HL-60 (cell line): ENCODE results near the gene C6orf58.
A peak's percentile ranks its signal among the peaks of the same experiment; 100 is the strongest.

ENCODE experiments used
- DNase-seq, 2 experiments: peaks; one replicate each; pipeline ENCODE4 v3.0.0-alpha.2; 2010 to 2020; ENCODE audit warnings: low read depth in 1 of 2, low spot score in 1 of 2
- H3K27ac ChIP-seq: fragments of 250-450 bp; sonication (Bioruptor Pico); replicated peaks from 2 replicates; pipeline ENCODE4 v1.5.1; 2020; ENCODE audit warnings: mild to moderate bottlenecking, moderate library complexity
- H3K27me3 ChIP-seq: fragments of 250-450 bp; sonication (Bioruptor Pico); 2 replicates; pipeline ENCODE4 v1.5.1; 2021; ENCODE audit warnings: mild to moderate bottlenecking, moderate library complexity; ENCODE audit not compliant: insufficient read depth, poor library complexity, severe bottlenecking
- H3K4me3 ChIP-seq: replicated peaks from 2 replicates; pipeline ENCODE4 v1.5.1; 2011; ENCODE audit warnings: mild to moderate bottlenecking, control low read depth, low read length; ENCODE audit not compliant: insufficient read depth
- CTCF ChIP-seq: IDR thresholded peaks from one replicate; pipeline ENCODE4 v1.5.1; 2011; ENCODE audit warnings: low read length, control low read depth, inconsistent platforms; ENCODE audit not compliant: insufficient read depth
- GABPA ChIP-seq: IDR thresholded peaks from 2 replicates; pipeline ENCODE4 v1.6.1; 2012; ENCODE audit warnings: low read depth
- POLR2AphosphoS5 ChIP-seq: IDR thresholded peaks from 2 replicates; pipeline ENCODE4 v1.6.1; 2012; ENCODE audit warnings: low read depth
- SPI1 ChIP-seq: IDR thresholded peaks from 2 replicates; pipeline ENCODE4 v1.6.1; 2012; ENCODE audit warnings: low read depth, mild to moderate bottlenecking, borderline replicate concordance
- TF ChIP-seq, protein P1 (sequence below): IDR thresholded peaks from 2 replicates; pipeline ENCODE4 v1.6.1; 2012; ENCODE audit warnings: low read depth; ENCODE audit not compliant: insufficient replicate concordance

Gene C6orf58

GRCh38 chr6:127538750-127539264 lies 38.2 kb upstream of the C6orf58 start:
- H3K27me3 ChIP-seq = no peaks in the 10 kb centered on the region
- no peak for TF ChIP-seq CTCF

DNA sequence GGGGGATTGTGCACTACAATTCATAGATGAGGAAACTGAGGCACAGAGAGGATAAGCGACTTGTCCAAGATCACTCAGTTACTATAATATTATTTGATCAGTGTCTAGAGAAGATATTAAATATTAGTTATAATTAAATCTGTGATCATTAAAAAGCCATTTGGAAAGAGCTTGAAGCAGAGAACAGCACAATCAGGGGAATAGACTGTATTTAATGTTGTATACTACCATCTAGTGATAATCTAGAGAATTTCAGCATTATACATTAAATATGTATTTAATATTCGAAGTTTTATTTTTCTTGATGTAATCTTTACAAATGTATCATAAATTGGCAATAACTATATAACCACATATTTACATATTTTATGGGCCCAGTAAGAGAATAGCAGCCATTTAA lies 37.7 kb upstream of the C6orf58 start:
- Histone ChIP-seq H3K27me3 (no peaks in the 10 kb centered on the region), H3K4me3 (no peak overlapping the region), H3K27ac (no peak overlapping the region)
- no peak for DNase-seq
- TF ChIP-seq, protein P1, sequence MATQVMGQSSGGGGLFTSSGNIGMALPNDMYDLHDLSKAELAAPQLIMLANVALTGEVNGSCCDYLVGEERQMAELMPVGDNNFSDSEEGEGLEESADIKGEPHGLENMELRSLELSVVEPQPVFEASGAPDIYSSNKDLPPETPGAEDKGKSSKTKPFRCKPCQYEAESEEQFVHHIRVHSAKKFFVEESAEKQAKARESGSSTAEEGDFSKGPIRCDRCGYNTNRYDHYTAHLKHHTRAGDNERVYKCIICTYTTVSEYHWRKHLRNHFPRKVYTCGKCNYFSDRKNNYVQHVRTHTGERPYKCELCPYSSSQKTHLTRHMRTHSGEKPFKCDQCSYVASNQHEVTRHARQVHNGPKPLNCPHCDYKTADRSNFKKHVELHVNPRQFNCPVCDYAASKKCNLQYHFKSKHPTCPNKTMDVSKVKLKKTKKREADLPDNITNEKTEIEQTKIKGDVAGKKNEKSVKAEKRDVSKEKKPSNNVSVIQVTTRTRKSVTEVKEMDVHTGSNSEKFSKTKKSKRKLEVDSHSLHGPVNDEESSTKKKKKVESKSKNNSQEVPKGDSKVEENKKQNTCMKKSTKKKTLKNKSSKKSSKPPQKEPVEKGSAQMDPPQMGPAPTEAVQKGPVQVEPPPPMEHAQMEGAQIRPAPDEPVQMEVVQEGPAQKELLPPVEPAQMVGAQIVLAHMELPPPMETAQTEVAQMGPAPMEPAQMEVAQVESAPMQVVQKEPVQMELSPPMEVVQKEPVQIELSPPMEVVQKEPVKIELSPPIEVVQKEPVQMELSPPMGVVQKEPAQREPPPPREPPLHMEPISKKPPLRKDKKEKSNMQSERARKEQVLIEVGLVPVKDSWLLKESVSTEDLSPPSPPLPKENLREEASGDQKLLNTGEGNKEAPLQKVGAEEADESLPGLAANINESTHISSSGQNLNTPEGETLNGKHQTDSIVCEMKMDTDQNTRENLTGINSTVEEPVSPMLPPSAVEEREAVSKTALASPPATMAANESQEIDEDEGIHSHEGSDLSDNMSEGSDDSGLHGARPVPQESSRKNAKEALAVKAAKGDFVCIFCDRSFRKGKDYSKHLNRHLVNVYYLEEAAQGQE = no peak
- no peak for TF ChIP-seq GABPA
- no peak for TF ChIP-seq POLR2AphosphoS5
- no peak for TF ChIP-seq CTCF
- no peak for TF ChIP-seq SPI1

More at GRCh38 chr6:127538750-127539264, 38.2 kb upstream of the C6orf58 start:
- no peak overlapping the region for H3K27ac ChIP-seq
- no peak for DNase-seq
- no peak overlapping the region for H3K4me3 ChIP-seq

DNA sequence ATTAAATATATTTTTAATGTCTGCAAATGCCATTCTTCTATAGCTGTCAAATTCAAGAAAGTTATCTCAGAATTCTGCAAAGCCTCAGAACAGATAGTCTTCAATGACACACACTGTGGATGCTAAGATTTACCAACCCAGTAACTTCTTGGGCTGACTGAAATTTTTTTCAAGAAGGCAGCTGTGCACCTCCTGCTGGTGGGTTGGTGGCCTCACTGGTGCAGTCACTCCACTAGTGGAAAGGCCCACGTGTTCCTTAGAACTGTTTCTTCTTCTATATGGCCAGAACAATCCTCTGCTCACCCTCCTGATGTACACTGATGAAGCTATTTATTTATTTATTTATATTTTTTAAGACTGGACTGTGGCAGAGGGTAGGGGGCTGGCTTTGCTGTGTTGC lies 29.8 kb upstream of the C6orf58 start:
- H3K4me3 ChIP-seq = no peak overlapping the region
- H3K27me3 ChIP-seq = peaks cover 2% of the 10 kb centered on the region
- DNase-seq = no peak
- no peak overlapping the region for H3K27ac ChIP-seq
- TF ChIP-seq SPI1 = no peak
- TF ChIP-seq CTCF = peak; percentile 12

- Histone ChIP-seq H3K27ac (no peak overlapping the region), H3K4me3 (no peak overlapping the region), H3K27me3 (peaks cover 2% of the 10 kb centered on the region)
- no peak for DNase-seq
- TF ChIP-seq POLR2AphosphoS5 = no peak
- TF ChIP-seq, protein P1 = no peak
- no peak for TF ChIP-seq SPI1
- no peak for TF ChIP-seq CTCF
- no peak for TF ChIP-seq GABPA
Measured at GRCh38 chr6:127547904-127548649, 28.9 kb upstream of the C6orf58 start.
